SK-N-MC (cell line): ENCODE measurements around the gene IVNS1ABP.

Source experiments
- FOXP2 ChIP-seq: optimal IDR thresholded peaks from 2 replicates; pipeline ENCODE3; 2011; ENCODE audit warnings: mild to moderate bottlenecking, moderate library complexity; ENCODE audit not compliant: insufficient read depth; ENCODE audit errors: extremely low read length, control extremely low read depth
- POLR2AphosphoS5 ChIP-seq: IDR thresholded peaks from 2 replicates; pipeline ENCODE4 v1.6.1; 2012; ENCODE audit warnings: mild to moderate bottlenecking, low read depth, low read length, borderline replicate concordance

- TF ChIP-seq FOXP2 (no peak), POLR2AphosphoS5 (no peak)
Measured at GRCh38 chr1:185305419-185305818, 11.6 kb downstream of the IVNS1ABP start.
